HG03039 (cell line): ENCODE data around the gene SCYL2.
"Not testable (repeated sequence)": the region's sequence is repeated elsewhere in the genome, so short reads cannot be mapped to it uniquely, and the experiment has no call there.

Experiments used
- ATAC-seq: cut with Tn5 transposase; IDR thresholded peaks from one replicate; pipeline ENCODE4 v1.9.1; 2021; ENCODE audit warnings: mild to moderate bottlenecking, moderate library complexity; ENCODE audit not compliant: unreplicated experiment

SCYL2 gene, protein sequence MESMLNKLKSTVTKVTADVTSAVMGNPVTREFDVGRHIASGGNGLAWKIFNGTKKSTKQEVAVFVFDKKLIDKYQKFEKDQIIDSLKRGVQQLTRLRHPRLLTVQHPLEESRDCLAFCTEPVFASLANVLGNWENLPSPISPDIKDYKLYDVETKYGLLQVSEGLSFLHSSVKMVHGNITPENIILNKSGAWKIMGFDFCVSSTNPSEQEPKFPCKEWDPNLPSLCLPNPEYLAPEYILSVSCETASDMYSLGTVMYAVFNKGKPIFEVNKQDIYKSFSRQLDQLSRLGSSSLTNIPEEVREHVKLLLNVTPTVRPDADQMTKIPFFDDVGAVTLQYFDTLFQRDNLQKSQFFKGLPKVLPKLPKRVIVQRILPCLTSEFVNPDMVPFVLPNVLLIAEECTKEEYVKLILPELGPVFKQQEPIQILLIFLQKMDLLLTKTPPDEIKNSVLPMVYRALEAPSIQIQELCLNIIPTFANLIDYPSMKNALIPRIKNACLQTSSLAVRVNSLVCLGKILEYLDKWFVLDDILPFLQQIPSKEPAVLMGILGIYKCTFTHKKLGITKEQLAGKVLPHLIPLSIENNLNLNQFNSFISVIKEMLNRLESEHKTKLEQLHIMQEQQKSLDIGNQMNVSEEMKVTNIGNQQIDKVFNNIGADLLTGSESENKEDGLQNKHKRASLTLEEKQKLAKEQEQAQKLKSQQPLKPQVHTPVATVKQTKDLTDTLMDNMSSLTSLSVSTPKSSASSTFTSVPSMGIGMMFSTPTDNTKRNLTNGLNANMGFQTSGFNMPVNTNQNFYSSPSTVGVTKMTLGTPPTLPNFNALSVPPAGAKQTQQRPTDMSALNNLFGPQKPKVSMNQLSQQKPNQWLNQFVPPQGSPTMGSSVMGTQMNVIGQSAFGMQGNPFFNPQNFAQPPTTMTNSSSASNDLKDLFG

GRCh38 chr12:100266835-100267602, at the start of gene SCYL2, which contains the start of gene DEPDC4:
Gene SCYL2 (plus strand): TSS chr12:100267177. CDS start chr12:100282971, 15,794 bp downstream.
Gene DEPDC4 (minus strand): TSS chr12:100267079. CDS start chr12:100267076, 3 bp downstream.
- ATAC-seq = peak; percentile 90

DNA sequence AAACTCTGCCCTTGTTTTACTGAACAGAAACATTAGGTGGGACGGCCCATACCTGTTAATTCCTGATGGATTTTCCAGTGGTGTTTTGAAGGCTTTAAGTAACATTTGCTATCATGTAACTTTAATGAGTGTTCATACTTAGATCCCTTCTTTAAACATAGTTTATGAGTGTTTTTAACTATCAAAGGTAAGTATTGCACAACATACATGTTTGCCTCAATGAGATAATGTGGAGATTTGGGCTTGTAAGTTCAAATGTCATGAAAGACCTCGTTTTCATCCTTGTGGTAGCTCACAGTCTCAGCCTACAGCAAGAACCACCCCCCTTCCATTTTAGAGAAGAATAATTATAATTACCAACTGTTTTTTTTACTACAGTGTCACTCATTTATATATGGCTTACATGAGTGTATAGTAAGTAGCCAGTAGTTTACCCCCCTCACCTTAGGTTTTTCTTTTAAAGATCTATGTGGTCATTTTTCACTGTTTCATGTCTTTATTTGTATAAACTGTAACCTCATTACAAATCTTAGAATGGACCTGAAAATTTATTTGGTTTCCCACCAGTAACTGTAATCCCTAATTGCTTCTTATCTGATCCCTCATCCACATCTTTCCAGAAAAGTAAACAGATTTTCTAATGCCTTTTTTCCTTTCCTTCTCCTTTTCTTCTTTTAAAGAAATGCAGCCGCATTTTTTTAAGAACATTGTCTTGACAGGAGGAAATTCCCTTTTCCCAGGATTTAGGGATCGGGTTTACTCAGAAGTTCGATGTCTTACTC, 47.5 kb upstream of the SCYL2 start:
- ATAC-seq = no peak

DNA sequence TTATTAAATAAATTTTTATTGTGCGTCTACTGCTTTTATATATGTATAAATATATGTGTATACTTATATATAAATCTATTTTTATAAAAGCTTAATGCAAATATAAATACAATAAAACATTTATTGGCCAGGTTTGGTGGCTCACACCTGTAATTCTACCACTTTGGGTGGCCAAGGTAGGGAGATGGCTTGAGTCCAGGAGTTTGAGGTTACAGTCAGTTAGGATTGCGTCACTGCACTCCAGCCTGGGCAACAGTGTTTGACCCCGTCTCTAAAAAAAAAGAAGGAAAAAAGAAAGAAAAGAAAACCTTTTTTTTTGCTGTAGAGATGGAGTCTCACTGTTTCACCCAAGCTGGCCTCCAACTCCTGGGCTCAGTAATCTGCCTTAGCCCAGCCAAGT, 45.5 kb upstream of the SCYL2 start:
- ATAC-seq = no peak

DNA sequence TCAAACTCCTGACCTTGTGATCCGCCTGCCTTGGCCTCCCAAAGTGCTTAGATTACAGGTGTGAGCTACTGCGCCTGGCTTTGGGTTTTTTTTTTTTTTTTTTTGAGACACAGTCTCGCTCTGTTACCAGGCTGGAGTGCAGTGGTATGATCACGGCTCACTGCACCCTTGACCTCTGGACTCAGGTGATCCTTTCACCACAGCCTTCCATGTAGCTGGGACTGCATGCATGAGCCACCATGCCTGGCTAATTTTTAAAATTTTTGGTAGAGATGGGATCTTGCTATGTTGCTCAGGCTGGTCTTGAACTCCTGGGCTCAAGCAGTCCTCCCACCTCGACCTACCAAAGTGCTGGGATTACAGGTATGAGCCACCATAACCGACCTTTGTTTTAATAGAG, 44.8 kb upstream of the SCYL2 start:
- ATAC-seq = not testable (repeated sequence)

- no peak for ATAC-seq
Observed at GRCh38 chr12:100225491-100225890, 41.5 kb upstream of the SCYL2 start.

- ATAC-seq = no peak
Observed at GRCh38 chr12:100229036-100229635, 37.8 kb upstream of the SCYL2 start.

DNA sequence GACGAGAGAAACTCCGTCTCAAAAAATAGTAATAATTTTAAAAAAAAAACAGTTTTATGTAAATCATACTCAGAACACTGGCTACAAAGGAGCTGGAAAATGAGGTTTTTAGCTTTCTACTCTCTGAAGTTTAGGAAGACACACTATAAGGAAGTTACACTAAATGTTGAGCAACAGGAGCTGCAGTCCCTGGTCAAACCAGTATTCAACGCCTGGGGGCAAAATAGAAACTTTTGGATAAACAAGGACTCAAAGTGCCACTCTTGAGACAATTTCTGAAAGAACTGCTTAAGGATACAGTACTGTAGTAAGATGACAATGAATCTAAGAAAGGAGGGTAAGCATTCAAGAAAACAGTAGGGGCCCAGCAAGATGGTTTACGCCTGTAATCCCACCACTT, 37.1 kb upstream of the SCYL2 start:
- ATAC-seq = no peak

GRCh38 chr12:100231873-100232272, 35.1 kb upstream of the SCYL2 start:
- ATAC-seq = not testable (repeated sequence)

DNA sequence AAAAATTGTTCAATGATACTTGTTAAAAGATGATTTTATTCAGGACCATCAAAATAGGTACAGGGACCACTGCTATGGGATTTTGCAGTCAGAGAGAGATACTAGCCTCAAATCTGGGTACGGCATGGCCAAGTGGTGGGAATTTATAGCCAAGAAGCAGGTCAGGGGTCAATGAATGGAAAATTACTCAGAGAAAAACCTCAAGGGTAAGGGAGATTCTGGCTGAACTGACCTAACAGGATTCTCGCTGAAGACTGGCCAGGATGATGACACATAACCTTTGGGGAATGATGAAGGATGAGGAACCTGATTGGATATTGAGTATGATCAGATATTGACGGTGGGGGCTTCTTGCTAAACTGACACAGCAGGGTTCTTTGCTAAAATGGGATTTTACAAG, 32.8 kb upstream of the SCYL2 start:
- no peak for ATAC-seq

- no peak for ATAC-seq
Observed at GRCh38 chr12:100234591-100235304, 32.2 kb upstream of the SCYL2 start.

- no peak for ATAC-seq
Observed at GRCh38 chr12:100238801-100239200, 28.2 kb upstream of the SCYL2 start.

DNA sequence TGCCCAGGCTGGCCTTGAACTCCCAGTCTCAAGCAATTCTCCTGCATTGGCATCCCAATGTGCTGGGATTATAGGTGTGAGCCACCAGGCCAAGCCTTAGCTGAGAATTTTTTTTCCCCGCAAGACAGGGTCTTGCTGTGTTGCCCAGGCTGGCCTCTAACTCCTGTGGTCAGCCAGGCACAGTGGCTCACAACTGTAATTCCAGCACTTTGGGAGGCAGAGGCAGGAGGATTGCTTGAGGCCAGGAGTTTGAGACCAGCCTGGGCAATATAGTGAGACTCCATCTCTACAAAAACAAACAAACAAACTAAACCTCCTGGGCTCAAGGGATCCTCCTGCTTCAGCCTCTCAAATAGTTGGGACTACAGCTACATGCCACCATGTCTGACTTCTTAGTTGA, 27.4 kb upstream of the SCYL2 start:
- ATAC-seq = no peak

- no peak for ATAC-seq
Observed at GRCh38 chr12:100243137-100243536, 23.8 kb upstream of the SCYL2 start.

DNA sequence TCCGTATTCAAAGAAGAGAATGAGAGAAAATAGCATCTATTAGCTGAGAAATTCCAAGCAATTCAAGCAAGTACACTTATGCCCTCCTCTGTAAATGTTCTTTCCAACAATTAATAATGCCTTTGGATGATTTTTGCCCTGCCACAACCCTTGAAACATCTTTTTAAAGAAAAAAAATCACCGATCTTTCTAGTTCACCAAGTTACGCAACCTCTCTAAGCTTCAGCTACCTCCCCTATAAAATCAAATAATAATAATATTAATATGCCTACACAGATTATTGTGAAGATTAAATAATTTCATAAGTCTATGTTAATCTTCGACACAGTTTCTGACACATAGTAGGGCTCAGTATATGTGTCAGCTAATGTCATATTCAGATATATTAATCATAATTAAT, 19.2 kb upstream of the SCYL2 start:
- no peak for ATAC-seq

GRCh38 chr12:100248886-100249285, 18.1 kb upstream of the SCYL2 start:
- no peak for ATAC-seq

- ATAC-seq = no peak
Observed at GRCh38 chr12:100249941-100250340, 17.0 kb upstream of the SCYL2 start.

DNA sequence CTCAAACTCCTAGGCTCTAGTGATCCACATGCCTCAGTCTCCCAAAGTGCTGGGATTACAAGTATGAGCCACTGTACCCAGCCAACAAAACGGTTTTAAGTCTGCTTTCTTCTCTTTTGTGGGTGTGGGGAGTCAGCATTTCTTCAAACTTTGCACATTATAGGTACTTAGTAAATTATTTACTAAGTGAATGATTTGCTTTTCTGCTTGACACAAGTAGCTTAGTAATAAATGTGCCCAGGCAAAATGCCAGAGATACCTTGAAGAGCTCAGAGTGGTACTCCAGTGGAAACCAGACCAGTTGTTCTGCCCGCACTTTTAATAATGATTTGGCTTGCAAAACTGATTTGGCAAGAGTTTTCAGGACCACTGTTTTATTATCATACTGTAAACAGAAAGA, 15.1 kb upstream of the SCYL2 start:
- ATAC-seq = no peak

- no peak for ATAC-seq
Observed at GRCh38 chr12:100253437-100253836, 13.5 kb upstream of the SCYL2 start.

- no peak for ATAC-seq
Observed at GRCh38 chr12:100254876-100255275, 12.1 kb upstream of the SCYL2 start.
